GOT3 (cell line): ENCODE measurements around the gene NBDY.
"Not testable (repeated sequence)": the region's sequence is repeated elsewhere in the genome, so short reads cannot be mapped to it uniquely, and the experiment has no call there.

Experiments
- DNase-seq: peaks from one replicate; lab custom pipeline; 2025; ENCODE audit warnings: mixed read lengths; lab: John Stamatoyannopoulos, UW

Gene NBDY

GRCh38 chrX:56800801-56801200, 71.8 kb downstream of the NBDY start:
- no peak for DNase-seq

GRCh38 chrX:56802428-56802827, 73.4 kb downstream of the NBDY start:
- no peak for DNase-seq

GRCh38 chrX:56802921-56803849, 74.1 kb downstream of the NBDY start:
- DNase-seq: no peak

- DNase-seq: no peak
These were observed 75.0 kb downstream of the NBDY start for GRCh38 chrX:56803850-56804681.

DNA sequence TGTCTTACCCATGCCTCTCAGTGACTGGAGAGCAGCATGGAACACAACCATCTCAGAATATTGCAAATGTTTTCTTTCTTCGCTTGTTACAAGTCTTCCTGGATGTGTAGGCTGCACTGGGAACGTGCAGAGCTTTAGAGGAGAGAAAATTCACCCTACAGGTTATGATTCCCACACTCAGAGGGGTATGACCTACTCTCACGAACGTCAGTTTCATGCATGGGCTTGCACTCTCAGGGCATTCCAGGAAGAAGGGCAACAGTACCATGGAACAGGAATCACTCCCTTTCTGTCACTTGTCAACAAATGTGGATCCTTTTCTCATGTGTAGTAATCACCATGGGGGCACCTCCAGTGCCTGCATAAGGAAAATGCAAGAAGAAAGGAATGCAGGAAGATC, 75.8 kb downstream of the NBDY start:
- no peak for DNase-seq

GRCh38 chrX:56805399-56805798, 76.4 kb downstream of the NBDY start:
- DNase-seq: no peak

GRCh38 chrX:56806176-56806575, 77.1 kb downstream of the NBDY start:
- not testable (repeated sequence) for DNase-seq

GRCh38 chrX:56811599-56811998, 82.6 kb downstream of the NBDY start:
- no peak for DNase-seq

DNA sequence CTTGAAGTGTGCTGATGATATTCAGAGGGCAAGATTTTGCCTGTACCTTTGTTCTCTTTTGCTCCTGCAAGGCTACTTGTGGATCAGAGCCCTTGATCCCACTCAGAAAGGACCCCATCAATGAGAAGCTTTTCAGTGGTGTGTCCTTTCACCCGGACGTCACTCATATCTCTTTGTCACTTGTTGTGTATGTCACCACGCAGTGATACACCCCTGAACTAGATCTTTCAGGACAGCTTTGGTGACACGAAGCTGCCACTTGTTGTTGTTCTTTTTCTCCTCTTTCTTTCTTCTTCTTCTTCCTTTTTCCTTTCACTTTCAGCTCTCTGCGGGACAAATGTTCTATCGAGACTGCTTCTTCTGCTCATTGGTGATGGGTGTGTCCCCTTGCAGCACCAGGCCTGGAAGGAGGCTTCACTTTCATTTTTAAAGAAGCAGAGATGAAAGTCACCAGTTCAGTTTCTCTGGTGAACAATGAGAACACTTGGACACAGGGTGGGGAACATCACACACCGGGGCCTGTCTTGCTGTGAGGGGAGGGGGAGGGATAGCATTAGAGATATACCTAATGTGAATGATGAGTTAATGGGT, 83.6 kb downstream of the NBDY start:
- DNase-seq: no peak

GRCh38 chrX:56813318-56813837, 84.3 kb downstream of the NBDY start:
- no peak for DNase-seq

DNA sequence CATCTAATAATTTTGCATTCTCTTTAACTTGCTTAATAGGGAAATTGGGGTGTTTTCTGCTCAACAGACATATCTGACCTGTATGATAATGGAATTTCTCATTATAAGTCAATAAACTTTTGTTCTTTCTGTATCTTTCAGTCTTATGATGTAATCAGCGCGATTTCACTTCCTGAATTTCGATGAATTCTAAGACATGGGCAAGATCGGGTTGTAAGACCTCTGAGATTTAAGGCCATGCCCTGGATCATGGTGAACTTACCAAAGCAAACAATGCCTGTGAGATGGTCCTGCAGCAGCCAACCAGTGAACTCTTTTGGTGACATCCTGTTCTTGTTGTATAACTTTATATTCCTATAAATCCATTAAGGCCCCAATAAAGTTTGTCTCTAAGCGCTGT, 88.1 kb downstream of the NBDY start:
- no peak for DNase-seq

DNA sequence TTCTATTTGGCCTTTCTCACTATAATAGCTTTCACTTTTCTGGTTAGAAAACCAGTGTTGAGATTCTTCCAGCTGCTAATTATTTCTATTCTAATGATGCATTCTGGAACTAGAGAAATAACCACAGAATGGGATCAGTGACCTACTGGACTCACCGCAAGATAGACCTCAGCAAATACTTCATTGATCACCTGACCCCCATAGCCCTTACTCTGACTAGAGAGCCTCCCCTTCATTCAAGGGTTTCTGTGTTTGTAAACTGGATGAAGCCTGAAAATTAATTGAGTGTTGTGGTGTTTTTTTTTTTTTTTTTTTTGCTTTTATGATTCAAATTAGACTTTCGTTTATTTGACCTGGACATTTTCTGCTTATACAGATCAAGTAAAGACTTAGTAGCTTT, 97.0 kb downstream of the NBDY start:
- DNase-seq: no peak

DNA sequence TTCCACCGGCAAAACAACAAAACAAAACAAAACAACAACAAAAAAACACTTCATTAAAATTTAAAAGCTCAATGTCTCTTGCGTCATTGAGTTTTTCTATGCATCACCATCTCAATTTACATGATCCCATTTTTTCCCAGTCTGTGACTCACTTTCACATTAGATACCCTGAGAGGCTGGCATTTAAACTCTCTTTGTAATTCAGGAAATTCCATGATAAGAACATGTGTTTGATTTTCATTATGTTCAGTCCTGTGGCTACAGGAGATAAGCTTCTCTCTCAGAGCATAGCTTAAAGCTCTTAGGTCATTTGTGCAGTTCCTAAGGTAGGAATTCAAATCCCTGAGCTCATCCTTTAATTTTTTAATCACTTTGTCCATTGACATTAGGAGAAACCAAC, 104.6 kb downstream of the NBDY start:
- DNase-seq: no peak

DNA sequence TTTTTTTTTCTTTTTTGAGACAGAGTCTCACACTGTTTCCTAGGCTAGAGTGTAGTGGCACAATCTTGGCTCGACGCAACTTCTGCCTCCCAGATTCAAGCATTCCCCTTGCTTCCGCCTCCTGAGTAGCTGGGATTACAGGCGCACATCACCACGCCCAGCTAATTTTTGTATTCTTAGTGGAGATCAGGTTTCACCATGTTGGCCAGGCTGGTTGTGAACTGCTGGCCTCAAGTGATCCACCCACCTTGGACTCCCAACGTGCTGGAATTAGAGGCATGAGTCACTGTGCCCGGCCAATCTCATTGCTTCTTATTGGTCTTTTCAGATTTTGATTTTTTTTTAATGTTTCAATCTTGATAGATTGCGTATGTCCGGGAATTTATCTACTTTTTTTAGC, 124.4 kb downstream of the NBDY start:
- no peak for DNase-seq

DNA sequence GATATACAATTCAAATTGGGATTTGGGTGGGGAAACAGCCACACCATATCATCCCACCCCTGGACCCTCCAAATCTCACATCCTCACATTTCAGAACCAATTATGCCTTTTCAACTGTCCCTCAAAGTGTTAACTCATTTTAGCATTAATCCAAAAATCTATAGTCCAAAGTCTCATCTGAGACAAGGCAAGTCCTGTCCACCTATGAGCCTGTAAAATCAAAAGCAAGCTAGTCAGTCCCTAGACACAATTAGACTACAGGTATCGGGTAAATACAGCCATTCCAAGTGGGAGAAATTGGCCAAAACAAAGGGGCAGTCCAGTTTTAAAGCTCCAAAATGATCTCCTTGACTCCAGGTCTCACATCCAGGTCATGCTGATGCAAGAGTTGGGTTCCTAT, 128.0 kb downstream of the NBDY start:
- DNase-seq: no peak

GRCh38 chrX:56860888-56861287, 131.8 kb downstream of the NBDY start:
- DNase-seq: no peak
